ENCODE results near the gene EPN2.

DNA sequence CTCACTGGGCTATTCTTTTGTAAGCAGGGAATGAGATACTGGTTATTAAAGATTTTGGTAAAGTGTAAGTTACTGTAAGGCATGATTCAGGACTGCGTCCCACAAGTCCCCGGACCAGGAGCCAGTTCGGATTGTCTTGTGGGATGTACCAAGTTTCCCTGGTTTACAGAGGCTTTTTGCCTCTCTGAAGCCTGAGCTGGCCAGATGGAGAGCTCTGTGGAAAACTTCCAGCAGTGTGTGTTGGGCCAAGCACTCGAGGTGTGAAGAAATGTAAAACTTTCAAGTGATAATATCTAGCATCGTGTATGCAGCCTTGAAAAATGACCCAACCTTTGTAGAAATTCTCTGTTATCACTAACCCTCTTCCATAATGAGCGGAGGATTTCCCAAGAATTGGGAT is 2.4 kb downstream of the EPN2 start:
- TF ChIP-seq POLR2AphosphoS5 (IDR thresholded peaks at IDR 0.05; ENCODE audit: low read depth, low read length) (no peak), POLR2A (IDR thresholded peaks at IDR 0.05; ENCODE audit: low read depth, low read length) (no peak), TAF1 (IDR thresholded peaks at IDR 0.05; ENCODE audit: low read depth, low read length) (no peak), PAX5 (IDR thresholded peaks at IDR 0.05; ENCODE audit: insufficient read depth, low read length, severe bottlenecking) (no peak), SPI1 (IDR thresholded peaks at IDR 0.05; ENCODE audit: low read depth, low read length) (no peak)

Data from GM12891 (cell line).